Gastroesophageal sphincter (tissue), 3 donors: ENCODE measurements around the gene NAAA.

Experiments
- CTCF ChIP-seq, 4 experiments: fragments of 200-600 bp in 2 of 4; fragments of 450-650 bp in 2 of 4; sonication (generic) in 1 of 4; IDR thresholded peaks; one replicate each; pipeline ENCODE4 v1.5.1; 2017 to 2019; ENCODE audit warnings: antibody characterized with exemption in 4 of 4, mild to moderate bottlenecking in 2 of 4, moderate library complexity in 2 of 4
- POLR2A ChIP-seq, 2 donors: fragments of 450-650 bp; IDR thresholded peaks; one replicate each; pipeline ENCODE4 v1.6.1; 2017; ENCODE audit warnings: antibody characterized with exemption in 2 of 2, mild to moderate bottlenecking in 2 of 2, moderate library complexity in 1 of 2
- POLR2AphosphoS5 ChIP-seq: sonication (generic); formaldehyde crosslinking; IDR thresholded peaks from one replicate; pipeline ENCODE4 v1.6.1; 2017; ENCODE audit warnings: antibody characterized with exemption

GRCh38 chr4:75891611-75892010 lies 49.2 kb downstream of the NAAA start:
- TF ChIP-seq CTCF (IDR thresholded peaks at IDR 0.05) (no peak), POLR2AphosphoS5 (no peak), POLR2A (IDR thresholded peaks at IDR 0.05) (no peak)
